Activated CD8-positive, alpha-beta memory T cell treated with anti-CD3 and anti-CD28 coated beads, Interleukin-2, amount 50 U/mL, for 24 hours (primary cell): ENCODE results near the gene SIX1.

ENCODE experiments used
- DNase-seq: peaks from one replicate; pipeline ENCODE4 v3.0.0-alpha.2; 2020; ENCODE audit errors: extremely low read depth

The SIX1 gene

DNA sequence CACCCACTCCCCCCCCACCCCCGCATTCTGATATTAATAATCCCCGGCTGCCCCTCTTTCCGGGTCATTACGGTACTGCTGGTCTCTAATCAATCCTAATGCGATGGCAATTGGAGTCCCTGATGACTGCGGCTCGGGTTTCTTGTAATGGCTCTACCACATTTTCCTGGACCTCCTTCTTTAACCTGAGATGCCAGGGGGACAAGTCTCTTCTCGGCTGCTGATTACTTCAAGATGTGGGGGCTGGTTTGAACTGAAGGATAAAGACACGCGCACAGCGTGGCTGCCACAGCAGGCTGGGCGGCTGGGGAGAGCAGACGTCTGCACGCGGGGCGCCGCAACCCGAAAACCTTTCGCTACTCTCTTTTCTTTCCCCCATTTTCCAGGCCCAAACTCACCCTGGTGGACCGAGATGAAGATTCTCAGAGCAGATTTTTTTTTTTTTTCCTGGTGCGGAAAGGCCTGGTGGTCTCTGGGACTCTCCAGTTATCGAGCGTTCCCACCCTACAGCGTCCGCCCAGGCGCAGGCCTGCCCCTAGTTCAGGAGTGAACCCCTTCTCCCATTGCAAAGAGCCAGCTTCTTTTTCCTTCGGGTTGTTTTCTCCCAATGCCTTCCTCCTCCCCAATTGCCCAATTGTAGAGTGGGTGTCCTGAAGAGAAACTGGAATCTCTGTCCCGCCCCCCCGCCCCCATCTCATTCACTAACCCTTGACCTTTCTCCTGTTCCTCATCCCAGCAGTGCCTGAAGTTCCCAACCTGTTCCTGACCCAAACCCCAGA, 6.0 kb upstream of the SIX1 start:
- DNase-seq = no peak

DNA sequence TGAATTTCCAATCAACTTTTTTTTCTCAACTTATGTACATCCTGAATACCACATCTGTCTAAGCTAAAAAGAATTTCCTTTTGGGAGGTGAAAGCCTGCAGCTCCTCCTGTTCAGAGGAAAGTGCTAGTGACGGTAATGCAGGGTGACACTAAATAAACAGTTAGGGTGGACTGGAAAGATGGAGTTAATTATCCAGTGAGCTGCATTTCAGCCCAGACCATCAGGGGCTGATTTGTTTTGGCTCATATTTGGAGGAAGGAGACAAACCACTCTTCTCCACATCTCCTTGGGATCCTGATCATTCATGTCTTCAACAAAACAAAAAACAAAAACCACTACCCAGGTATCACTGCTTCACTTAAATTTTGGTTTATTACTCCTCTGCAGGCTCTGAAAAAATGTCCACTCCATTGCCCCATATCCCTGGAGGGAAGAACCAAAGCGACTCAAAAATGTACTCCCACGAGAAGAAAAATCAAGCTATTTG, 5.1 kb upstream of the SIX1 start:
- no peak for DNase-seq

DNA sequence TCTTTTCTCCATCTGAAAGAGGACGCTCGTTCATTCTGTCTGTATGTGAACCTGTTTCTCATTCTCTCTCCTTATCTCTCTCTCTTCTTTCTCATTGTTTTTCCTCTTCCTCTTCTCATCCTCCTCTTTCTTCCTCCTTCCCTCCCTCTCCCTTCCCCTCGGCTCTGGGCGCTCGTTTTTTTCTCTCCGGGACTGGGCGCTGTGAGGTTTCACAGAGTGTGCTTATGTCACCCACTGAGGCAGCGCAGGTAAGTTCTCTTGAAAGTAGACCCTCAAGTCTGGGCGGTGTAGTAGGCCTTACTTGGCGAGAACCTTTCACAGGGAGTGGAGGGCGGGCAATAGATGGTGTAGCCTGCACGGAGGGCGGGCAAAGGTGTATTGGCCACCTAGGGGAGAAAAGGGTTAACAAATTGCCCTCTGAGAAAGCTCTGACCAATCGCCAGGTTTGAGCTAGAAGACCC, 4.5 kb upstream of the SIX1 start:
- DNase-seq = no peak

DNA sequence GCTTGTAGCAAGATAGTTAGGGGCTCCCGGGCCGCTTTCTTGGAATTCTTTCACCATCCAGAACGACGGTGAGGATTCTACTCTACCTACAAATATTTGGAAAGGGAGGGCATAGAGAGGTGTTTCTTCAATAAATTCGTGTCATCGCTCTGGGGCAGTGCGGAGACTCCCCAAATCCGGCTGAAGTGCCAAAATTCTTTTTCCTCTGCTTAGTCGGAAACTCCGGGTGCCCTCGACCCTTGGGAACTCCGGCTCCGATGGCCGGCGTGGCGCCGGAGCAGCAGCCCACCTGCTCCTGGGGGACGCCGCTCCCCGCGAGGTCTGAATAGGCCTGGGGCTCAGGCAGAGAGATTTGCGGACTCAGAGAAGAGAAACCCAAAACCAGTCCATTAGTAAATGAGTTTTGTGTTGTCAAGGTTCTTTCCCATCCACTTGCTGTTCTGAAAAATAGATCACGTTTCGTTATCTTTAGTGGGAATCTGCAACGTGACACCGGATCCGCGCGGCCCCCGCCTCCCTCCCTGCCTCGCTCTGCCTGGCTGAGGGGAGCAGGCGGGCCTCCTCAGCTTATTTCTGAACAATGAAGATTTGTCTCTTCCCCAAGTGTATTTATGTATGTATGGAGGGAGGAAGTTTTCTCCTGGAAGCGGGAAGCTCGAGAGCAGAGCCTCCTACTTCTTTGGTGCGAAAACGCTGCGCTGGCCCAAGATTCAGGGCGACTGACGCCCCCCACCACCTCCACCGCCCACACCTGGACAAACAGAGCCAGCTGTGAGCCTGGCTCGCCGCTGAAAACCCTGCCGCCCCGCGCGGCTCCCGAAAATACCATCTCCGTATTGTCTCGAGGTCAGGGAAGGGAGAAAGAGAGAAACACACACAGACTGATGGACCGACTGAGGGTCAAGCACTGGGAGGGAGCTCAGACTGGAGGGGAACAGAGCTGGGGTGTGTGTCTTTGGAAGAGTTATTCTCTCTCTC, 3.7 kb upstream of the SIX1 start:
- DNase-seq = no peak

DNA sequence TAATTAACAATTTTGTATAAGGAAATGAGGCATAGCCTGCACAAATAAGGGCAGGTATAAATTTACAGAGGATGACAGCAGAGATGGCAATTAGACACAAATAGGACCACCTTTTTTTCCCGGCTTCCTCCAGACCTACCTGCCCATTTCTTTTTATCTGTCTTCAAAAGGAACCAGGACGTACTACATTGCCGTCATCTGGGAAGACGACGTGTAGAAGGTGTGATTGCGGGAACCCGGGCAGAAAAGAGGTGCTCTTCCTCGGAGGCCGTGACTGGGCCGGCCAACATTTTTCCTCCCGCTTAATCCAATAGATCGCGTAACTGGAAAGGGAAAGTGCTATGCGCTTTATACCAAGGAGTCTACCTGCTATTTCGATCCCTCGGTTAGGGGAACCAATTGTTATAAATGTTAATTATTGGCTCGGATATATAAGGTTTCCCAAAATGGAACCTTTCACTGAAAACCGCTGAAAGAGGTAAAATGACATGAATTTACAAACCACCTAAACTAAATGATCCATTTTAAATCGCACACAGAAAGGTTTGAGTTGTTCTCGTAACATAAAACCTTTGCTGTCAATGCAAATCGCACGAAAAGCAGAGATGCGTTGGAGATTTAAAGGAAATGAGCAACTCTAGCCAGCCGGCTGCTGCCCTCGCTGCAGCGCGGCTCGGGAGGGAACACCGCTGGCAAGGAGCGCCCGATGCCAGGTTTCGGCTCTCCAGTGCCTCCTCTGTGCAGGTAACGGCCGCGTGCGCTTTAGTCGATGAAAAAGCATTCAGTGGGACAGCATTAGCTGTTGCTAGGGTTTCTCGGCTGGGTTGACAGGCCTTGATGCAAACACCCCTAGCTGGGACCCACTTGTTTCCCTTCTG, 2.8 kb upstream of the SIX1 start:
- no peak for DNase-seq

DNA sequence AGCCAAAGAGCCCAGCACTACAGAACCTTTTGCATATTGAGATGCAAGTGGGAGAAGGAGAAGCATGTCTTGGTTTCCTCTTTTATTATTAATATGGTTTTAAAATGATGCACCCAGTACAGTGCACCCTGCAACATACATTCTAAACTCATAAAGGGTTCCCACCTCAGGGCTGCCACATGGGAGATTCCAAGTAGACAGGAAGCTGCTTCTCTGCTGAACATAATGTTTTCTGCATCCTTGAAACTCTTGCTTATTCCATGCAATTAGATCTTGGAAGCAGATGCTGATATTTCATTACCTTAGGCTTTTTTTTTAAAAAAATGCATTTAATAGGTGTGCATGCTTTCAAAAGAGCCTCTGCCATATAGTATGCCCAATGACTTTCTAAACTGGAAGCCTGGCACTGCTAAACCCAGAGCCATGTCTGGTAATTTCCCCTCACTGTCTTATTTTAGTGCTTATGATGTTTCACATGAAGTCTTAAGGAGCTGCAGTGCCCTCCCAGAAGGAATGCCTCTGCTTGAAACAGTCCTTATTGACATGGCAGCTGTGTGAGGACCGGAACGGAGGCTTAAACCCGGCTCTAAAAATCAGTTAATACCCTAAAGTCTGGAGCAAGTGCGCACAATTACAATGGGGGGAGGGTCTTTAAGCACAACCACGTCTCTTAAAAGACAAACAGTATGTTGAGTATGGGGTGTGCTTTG, 2.0 kb upstream of the SIX1 start:
- DNase-seq = no peak

DNA sequence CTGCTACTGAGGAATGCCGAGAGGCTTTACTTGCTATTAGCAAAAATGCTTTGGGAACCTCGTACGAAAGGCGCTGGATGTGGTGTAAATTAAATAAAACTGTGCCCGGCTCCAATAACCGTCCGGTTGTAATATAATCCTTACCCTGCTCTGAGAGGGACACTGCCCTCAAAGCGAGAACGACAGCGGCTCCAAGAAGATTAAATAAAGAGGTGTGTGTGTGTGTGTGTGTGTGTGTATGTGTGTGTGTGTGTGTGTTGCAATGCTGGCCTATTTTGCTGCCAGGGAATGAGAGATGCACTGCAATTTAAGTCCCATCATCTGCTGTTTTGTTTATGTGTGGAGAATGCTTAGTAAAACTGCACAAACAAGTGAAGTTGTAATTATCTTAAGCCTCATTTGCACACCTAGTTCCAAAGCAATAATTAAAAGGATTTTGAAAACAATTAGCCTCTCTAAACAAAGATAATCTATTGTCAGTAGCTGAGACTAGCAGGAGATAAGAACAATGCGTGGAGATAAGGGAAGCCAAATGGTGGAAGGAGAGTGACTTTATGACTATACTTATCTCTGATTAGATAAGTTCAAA, 1.2 kb upstream of the SIX1 start:
- no peak for DNase-seq

DNA sequence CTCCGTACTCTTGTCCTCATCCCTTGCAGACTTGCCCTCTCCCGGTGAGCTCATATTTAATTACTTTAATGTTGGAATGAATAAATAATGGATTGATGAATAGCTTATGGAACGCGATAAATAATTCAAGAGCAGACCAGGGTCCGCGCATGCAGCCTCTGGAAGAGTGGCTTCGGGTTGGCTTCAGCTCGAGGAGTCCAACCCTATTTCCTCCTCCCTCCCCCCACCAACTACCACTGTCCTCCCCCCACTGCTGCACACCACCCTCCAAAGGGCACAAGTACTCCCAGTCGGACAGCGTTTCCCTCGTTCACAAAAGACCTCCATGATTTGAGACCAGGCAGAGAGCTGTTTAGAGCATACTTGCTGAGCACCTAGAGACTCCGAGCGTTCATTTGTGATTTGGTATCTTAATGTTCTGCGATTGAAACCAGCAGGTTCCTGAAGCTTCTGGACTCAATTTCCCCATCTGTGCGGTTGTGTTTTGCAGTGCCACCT, 647 bp upstream of the SIX1 start:
- DNase-seq = no peak

DNA sequence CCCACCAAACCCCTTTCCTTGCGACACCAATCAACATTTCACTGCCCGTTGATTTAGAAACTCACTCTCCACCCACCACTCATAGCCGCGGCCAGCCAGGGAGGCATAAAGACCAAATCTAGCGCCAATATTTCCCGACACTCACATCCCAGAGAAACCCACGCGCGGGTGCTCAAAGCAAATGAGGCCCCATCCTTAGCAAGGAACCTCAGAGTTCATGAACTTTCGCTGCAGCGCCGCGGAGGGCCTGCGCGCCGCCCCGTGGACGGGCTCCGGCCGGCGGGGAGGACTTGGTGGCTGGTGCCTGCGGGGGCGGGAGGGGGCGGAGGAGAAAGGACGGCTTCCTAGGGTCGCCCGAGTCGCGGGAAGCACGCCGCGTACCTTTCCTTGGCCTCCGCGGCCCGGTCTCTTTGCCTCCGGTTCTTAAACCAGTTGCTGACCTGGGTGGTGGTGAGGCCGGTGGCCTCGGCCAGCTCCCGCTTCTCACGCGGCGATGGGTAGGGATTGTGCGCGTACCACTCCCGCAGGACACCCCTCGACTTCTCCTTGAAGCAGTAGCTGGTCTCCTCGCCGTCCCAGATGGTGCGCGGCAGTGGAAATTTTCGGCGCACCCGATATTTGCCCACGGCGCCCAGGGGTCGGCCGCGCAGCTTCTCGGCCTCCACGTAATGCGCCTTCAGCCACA, 886 bp downstream of the SIX1 start:
- DNase-seq = no peak

DNA sequence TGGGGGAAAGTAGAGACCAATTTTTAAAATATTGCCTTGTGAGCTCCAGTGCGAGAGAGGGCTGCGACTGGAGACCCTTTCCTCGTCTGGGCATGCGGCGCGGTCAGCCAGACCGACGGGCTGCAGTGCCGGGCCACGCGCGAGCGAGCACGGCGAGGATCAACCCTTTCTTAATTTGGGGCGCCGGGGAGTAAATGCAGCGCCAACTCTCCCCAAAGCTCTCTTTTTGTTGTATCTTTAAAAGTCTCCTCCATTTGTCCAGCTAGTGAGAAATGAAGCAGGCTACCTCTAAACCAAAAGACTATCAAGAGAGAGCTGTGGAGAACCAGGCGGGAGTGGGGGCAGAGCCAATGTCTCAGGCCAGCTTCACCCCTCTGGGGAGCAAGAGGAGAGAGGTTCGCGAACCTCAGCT, 1.4 kb downstream of the SIX1 start:
- DNase-seq = no peak

DNA sequence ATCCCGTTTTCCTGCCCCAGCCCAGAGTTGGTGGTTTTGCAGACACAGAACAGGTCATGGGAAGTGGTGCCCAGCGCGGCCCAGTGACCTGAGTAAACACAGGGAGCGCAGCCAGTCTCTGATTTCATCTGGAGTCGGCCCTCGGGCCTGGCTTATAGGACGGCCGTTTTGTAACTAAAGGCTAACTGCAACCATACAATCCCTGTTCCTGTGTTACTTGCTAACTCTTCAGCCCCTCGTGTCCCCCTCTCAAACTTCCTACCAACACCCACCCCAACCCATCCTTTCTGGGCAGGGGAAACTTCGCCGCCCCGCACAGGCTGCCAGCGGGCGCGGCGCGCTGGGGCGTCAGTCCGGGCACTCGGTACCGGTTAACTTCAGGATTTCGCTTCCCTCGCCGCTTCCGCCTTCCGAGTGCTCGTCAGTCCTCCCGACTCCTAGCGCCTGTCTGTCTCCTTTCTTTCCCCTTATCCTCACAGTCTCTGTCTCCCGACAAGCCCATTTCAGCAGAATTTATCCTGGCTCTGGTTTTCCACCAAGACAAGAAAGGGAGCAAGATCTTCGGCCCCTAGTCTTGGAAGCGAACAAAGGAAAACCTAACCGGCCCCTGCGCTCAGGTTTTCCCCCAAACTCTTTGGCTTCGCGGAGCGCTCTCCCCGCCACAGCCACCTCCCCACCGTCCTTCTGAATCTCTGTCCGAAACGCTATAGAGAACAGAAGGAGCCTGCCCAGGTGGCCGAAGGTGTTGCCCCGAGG, 2.0 kb downstream of the SIX1 start:
- DNase-seq = no peak

DNA sequence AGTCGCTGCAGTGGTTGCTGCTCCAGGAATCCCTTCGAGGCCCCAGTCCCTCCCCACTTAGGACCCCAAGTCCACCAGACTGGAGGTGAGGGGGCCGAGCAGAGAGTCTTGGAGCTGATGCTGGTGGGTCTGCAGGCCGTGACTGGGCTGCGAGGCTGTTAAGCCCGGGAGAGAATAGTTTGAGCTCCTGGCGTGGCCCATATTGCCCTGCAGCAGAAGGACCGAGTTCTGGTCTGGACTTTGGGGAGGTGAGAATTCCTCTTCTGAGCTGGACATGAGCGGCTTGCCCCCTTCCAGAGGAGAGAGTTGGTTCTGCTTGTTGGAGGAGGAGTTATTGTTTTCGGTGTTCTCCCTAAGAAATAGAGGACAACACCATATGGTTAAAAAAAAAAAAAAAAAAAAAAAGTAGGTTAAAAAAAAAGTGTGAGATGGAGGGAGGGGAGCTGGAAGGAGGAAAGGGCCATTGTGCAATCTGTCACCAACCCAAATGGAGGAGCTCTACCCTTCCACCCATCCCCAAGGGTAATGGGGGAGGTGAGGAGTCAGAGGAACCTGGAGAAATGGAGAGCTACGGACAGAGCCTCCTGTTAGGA, 3.0 kb downstream of the SIX1 start:
- DNase-seq = no peak

DNA sequence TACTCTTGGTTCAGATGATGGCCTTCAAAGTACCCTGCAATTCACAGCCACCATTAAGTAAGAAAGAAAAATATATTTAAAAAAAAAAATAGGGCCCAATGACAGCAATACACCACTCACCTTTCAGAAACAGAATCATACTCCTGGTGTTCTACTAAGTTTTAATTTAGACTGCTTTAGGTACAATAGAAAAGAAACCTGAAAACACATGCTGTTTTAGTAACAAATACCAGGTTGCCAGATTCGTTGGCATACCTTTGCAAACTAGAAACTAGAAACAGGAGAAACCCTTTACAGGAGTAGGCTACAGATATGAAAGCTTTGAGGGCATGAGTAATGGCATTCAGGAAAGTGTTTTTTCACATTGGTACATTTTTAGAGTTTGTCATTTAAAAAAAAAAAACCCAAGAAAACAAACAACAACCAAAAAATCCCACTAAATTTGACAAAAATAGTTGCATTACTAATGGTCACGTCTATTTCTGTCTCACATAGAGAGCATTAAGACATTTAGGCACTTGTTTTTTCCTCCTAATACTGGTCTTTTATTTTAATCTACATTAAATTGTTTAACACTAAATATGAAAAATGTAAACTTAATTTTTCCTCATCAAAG, 4.0 kb downstream of the SIX1 start:
- no peak for DNase-seq

DNA sequence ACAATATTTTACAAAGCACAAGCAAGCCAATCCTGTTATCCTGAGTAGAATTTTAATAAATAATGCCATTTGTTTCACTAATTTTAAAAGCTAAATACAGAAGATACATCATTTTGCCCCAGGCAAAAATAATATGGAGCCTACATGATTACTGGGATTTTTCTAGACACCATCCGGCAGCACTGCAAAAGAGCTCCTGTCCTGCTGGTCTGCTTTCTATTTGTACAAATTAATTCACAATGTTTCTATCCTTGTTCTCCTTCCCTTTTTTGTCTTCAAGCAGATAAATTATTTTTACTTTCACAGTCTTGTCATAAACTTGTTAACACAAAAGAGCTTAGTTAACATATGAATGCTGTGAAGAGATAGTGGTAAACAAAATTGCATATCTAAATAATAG, 4.6 kb downstream of the SIX1 start:
- DNase-seq = no peak

DNA sequence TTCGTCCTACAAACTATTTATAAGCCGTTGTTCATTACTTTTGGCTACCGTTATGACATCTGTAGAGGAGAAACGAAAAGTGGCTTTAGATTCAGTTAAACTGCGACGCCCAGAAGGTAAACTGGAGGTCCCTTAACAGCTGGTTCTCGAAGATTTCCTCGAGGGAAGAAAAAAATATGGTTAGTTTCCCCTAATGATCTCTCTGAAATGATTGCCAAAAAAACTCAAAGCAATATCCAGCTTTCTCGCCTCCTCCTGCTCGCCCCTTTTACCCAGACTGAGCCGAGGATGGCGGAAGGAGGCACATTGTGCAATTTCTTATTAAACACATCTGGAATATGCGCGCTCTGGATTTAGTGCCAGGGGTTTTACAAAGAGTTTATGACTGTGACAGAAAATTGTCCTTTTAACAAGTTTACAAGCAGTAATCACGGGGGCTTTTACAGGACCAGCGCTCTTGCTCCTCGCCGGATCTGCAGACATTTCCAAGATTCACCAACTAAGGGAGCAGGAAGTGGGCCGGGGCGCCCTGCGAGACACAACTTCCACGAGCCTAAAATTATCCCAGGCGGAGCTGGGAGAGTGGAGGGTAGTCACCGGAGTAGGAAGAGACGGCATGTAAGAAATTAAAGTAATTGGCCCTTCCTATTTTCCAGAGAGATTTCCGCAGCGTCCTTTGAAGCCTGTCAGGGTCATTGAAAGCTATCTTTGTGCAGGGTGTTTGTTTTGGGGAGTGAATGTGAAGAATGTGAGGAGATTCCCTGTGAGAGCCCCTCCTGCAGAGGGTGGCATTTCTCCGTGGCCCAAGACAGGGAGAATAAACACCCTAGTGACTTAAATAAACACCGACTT, 5.6 kb downstream of the SIX1 start:
- DNase-seq = no peak

DNA sequence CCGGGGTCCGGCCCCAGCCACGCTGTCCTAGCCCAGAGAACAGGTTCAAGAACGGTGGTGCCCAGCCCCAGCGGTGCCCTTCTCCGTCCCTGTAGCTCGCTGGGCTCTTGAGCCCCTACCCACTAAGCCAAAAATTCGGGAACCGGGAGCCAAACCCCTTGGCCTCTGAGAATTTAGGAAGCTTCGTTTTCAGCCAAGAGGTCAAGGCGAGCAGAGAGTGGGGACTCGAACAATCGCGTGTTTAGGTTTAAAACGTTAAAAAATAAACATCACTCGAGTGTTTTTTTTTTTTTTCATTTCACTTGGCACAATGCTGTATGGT, 6.2 kb downstream of the SIX1 start:
- no peak for DNase-seq
